ENCODE data around the gene SH3GL2. TPM values are rescaled to one million over a fixed set of nuclear protein-coding genes. Genes with fewer than 3 reads are reported as not detected.

Gene SH3GL2
- total and polyA plus RNA-seq, 7 experiments from 2014 or later: not detected

GRCh38 chr9:17719053-17719452 is 140.2 kb downstream of the SH3GL2 start:
- peaks cover 0 to 6% (median 0%) of the 10 kb centered on the region in 5 donors for H3K36me3 Mint-ChIP-seq
- ATAC-seq: no peak
- no peaks in the 10 kb centered on the region for H3K36me3 ChIP-seq (ENCODE audit: control insufficient read depth in 2 of 3, insufficient read depth in 3 of 3, low read length in 3 of 3)
- no peak for DNase-seq
- H3K27me3 ChIP-seq (ENCODE audit: control insufficient read depth in 2 of 2, insufficient read depth in 2 of 2, low read length in 2 of 2): no peaks in the 10 kb centered on the region
- no peak overlapping the region for H3K4me3 ChIP-seq (ENCODE audit: low read length)
- H3K4me1 Mint-ChIP-seq: peaks cover 0 to 4% (median 0%) of the 10 kb centered on the region in 7 donors
- no peaks in the 10 kb centered on the region for H3K9me3 ChIP-seq (ENCODE audit: control insufficient read depth in 2 of 3, low read length in 3 of 3)
- no peaks in the 10 kb centered on the region for H3K4me1 ChIP-seq (ENCODE audit: control insufficient read depth in 2 of 2, insufficient read depth in 2 of 2, low read length in 2 of 2)
- no peaks in the 10 kb centered on the region for H3K27me3 Mint-ChIP-seq
- peaks cover 4 to 20% (median 8%) of the 10 kb centered on the region in 11 donors for H3K9me3 Mint-ChIP-seq
- POLR2A ChIA-PET: no interaction called here
- no peak overlapping the region for H3K27ac Mint-ChIP-seq
- H3K27ac ChIP-seq (ENCODE audit: low read depth, low read length): no peak overlapping the region
- H3K4me3 Mint-ChIP-seq: no peak overlapping the region
- intact Hi-C loops (cut with micrococcal nuclease): no loop called here
- CTCF ChIA-PET: no interaction called here

- Mint-ChIP-seq H3K4me3 (no peak overlapping the region), H3K4me1 (peaks cover 0 to 4% (median 0%) of the 10 kb centered on the region in 7 donors), H3K27ac (no peak overlapping the region), H3K9me3 (peaks cover 5 to 32% (median 13%) of the 10 kb centered on the region in 11 donors), H3K27me3 (no peaks in the 10 kb centered on the region), H3K36me3 (peaks cover 0 to 12% (median 0%) of the 10 kb centered on the region in 5 donors)
- Histone ChIP-seq H3K9me3 (ENCODE audit: control insufficient read depth in 2 of 3, low read length in 3 of 3) (no peaks in the 10 kb centered on the region), H3K27ac (ENCODE audit: low read depth, low read length) (no peak overlapping the region), H3K36me3 (ENCODE audit: control insufficient read depth in 2 of 3, insufficient read depth in 3 of 3, low read length in 3 of 3) (no peaks in the 10 kb centered on the region), H3K27me3 (ENCODE audit: control insufficient read depth in 2 of 2, insufficient read depth in 2 of 2, low read length in 2 of 2) (no peaks in the 10 kb centered on the region), H3K4me3 (ENCODE audit: low read length) (no peak overlapping the region), H3K4me1 (ENCODE audit: control insufficient read depth in 2 of 2, insufficient read depth in 2 of 2, low read length in 2 of 2) (no peaks in the 10 kb centered on the region)
- ATAC-seq (no peak), DNase-seq (no peak)
- ChIA-PET POLR2A (no interaction called here), CTCF (no interaction called here)
- intact Hi-C loops (cut with micrococcal nuclease): loop anchor here in 1 of 2 donors (10.0 kb wide), 1 partner anchor 57 kb away; no protein-coding TSS in a partner anchor
Observed at GRCh38 chr9:17721954-17722353, 143.1 kb downstream of the SH3GL2 start.

GRCh38 chr9:17723656-17724055 is 144.8 kb downstream of the SH3GL2 start:
- no peaks in the 10 kb centered on the region for H3K36me3 ChIP-seq (ENCODE audit: control insufficient read depth in 2 of 3, insufficient read depth in 3 of 3, low read length in 3 of 3)
- H3K4me3 ChIP-seq (ENCODE audit: low read length): no peak overlapping the region
- Mint-ChIP-seq H3K27me3 (no peaks in the 10 kb centered on the region), H3K36me3 (peaks cover 0 to 12% (median 0%) of the 10 kb centered on the region in 5 donors), H3K9me3 (peaks cover 5 to 32% (median 13%) of the 10 kb centered on the region in 11 donors), H3K4me3 (no peak overlapping the region), H3K4me1 (peaks cover 0 to 4% (median 0%) of the 10 kb centered on the region in 7 donors), H3K27ac (no peak overlapping the region)
- H3K27me3 ChIP-seq (ENCODE audit: control insufficient read depth in 2 of 2, insufficient read depth in 2 of 2, low read length in 2 of 2): no peaks in the 10 kb centered on the region
- H3K9me3 ChIP-seq (ENCODE audit: control insufficient read depth in 2 of 3, low read length in 3 of 3): peaks cover 0 to 5% (median 0%) of the 10 kb centered on the region in 3 experiments
- intact Hi-C loops (cut with micrococcal nuclease): loop anchor here in 1 of 2 donors (10.0 kb wide), 1 partner anchor 59 kb away; no protein-coding TSS in a partner anchor
- ChIA-PET POLR2A (no interaction called here), CTCF (no interaction called here)
- ATAC-seq (no peak), DNase-seq (no peak)
- H3K27ac ChIP-seq (ENCODE audit: low read depth, low read length): no peak overlapping the region
- no peaks in the 10 kb centered on the region for H3K4me1 ChIP-seq (ENCODE audit: control insufficient read depth in 2 of 2, insufficient read depth in 2 of 2, low read length in 2 of 2)

GRCh38 chr9:17725399-17726010 is 146.6 kb downstream of the SH3GL2 start:
- peaks cover 0 to 5% (median 0%) of the 10 kb centered on the region in 3 experiments for H3K9me3 ChIP-seq (ENCODE audit: control insufficient read depth in 2 of 3, low read length in 3 of 3)
- Mint-ChIP-seq H3K27me3 (no peaks in the 10 kb centered on the region), H3K27ac (no peak overlapping the region), H3K9me3 (peaks cover 9 to 37% (median 17%) of the 10 kb centered on the region in 11 donors), H3K4me1 (peaks cover 0 to 4% (median 0%) of the 10 kb centered on the region in 7 donors), H3K4me3 (no peak overlapping the region), H3K36me3 (peaks cover 0 to 15% (median 0%) of the 10 kb centered on the region in 5 donors)
- no peaks in the 10 kb centered on the region for H3K36me3 ChIP-seq (ENCODE audit: control insufficient read depth in 2 of 3, insufficient read depth in 3 of 3, low read length in 3 of 3)
- DNase-seq (no peak), ATAC-seq (no peak)
- H3K4me1 ChIP-seq (ENCODE audit: control insufficient read depth in 2 of 2, insufficient read depth in 2 of 2, low read length in 2 of 2): no peaks in the 10 kb centered on the region
- ChIA-PET POLR2A (no interaction called here), CTCF (no interaction called here)
- H3K4me3 ChIP-seq (ENCODE audit: low read length): no peak overlapping the region
- no peaks in the 10 kb centered on the region for H3K27me3 ChIP-seq (ENCODE audit: control insufficient read depth in 2 of 2, insufficient read depth in 2 of 2, low read length in 2 of 2)
- intact Hi-C loops (cut with micrococcal nuclease): loop anchor here in 1 of 2 donors (10.0 kb wide), 1 partner anchor 61 kb away; no protein-coding TSS in a partner anchor
- no peak overlapping the region for H3K27ac ChIP-seq (ENCODE audit: low read depth, low read length)

- H3K27ac ChIP-seq (ENCODE audit: low read depth, low read length): no peak overlapping the region
- intact Hi-C loops (cut with micrococcal nuclease): loop anchor here in 1 of 2 donors (10.0 kb wide), 1 partner anchor 61 kb away; no protein-coding TSS in a partner anchor
Observed at GRCh38 chr9:17726298-17726697, 147.4 kb downstream of the SH3GL2 start.

GRCh38 chr9:17730899-17731298 is 152.0 kb downstream of the SH3GL2 start:
- H3K9me3 ChIP-seq (ENCODE audit: control insufficient read depth in 2 of 3, low read length in 3 of 3): peaks cover 0 to 5% (median 0%) of the 10 kb centered on the region in 3 experiments
- ChIA-PET CTCF (no interaction called here), POLR2A (no interaction called here)
- H3K36me3 ChIP-seq (ENCODE audit: control insufficient read depth in 2 of 3, insufficient read depth in 3 of 3, low read length in 3 of 3): no peaks in the 10 kb centered on the region
- H3K4me3 ChIP-seq (ENCODE audit: low read length): no peak overlapping the region
- Mint-ChIP-seq H3K27me3 (no peaks in the 10 kb centered on the region), H3K36me3 (peaks cover 0 to 8% (median 0%) of the 10 kb centered on the region in 5 donors), H3K27ac (no peak overlapping the region), H3K9me3 (peaks cover 3 to 35% (median 17%) of the 10 kb centered on the region in 11 donors), H3K4me3 (no peak overlapping the region), H3K4me1 (no peaks in the 10 kb centered on the region)
- no peaks in the 10 kb centered on the region for H3K4me1 ChIP-seq (ENCODE audit: control insufficient read depth in 2 of 2, insufficient read depth in 2 of 2, low read length in 2 of 2)
- ATAC-seq: no peak
- intact Hi-C loops (cut with micrococcal nuclease): no loop called here
- H3K27ac ChIP-seq (ENCODE audit: low read depth, low read length): no peak overlapping the region
- DNase-seq: no peak
- H3K27me3 ChIP-seq (ENCODE audit: control insufficient read depth in 2 of 2, insufficient read depth in 2 of 2, low read length in 2 of 2): no peaks in the 10 kb centered on the region

More at GRCh38 chr9:17726298-17726697, 147.4 kb downstream of the SH3GL2 start:
- no peak for ATAC-seq
- no peak for DNase-seq
- ChIA-PET CTCF (no interaction called here), POLR2A (no interaction called here)
- Histone ChIP-seq H3K4me3 (ENCODE audit: low read length) (no peak overlapping the region), H3K36me3 (ENCODE audit: control insufficient read depth in 2 of 3, insufficient read depth in 3 of 3, low read length in 3 of 3) (no peaks in the 10 kb centered on the region), H3K4me1 (ENCODE audit: control insufficient read depth in 2 of 2, insufficient read depth in 2 of 2, low read length in 2 of 2) (no peaks in the 10 kb centered on the region), H3K9me3 (ENCODE audit: control insufficient read depth in 2 of 3, low read length in 3 of 3) (peaks cover 0 to 5% (median 0%) of the 10 kb centered on the region in 3 experiments), H3K27me3 (ENCODE audit: control insufficient read depth in 2 of 2, insufficient read depth in 2 of 2, low read length in 2 of 2) (no peaks in the 10 kb centered on the region)
- Mint-ChIP-seq H3K9me3 (peaks cover 9 to 40% (median 17%) of the 10 kb centered on the region in 11 donors), H3K4me1 (peaks cover 0 to 4% (median 0%) of the 10 kb centered on the region in 7 donors), H3K27ac (no peak overlapping the region), H3K4me3 (no peak overlapping the region), H3K27me3 (no peaks in the 10 kb centered on the region), H3K36me3 (peaks cover 0 to 15% (median 0%) of the 10 kb centered on the region in 5 donors)

GRCh38 chr9:17731308-17731707 is 152.4 kb downstream of the SH3GL2 start:
- Mint-ChIP-seq H3K4me1 (no peaks in the 10 kb centered on the region), H3K9me3 (peaks cover 3 to 33% (median 14%) of the 10 kb centered on the region in 11 donors), H3K27me3 (no peaks in the 10 kb centered on the region), H3K36me3 (peaks cover 0 to 5% (median 0%) of the 10 kb centered on the region in 5 donors), H3K4me3 (no peak overlapping the region), H3K27ac (no peak overlapping the region)
- peaks cover 0 to 5% (median 0%) of the 10 kb centered on the region in 3 experiments for H3K9me3 ChIP-seq (ENCODE audit: control insufficient read depth in 2 of 3, low read length in 3 of 3)
- ATAC-seq (no peak), DNase-seq (no peak)
- H3K27me3 ChIP-seq (ENCODE audit: control insufficient read depth in 2 of 2, insufficient read depth in 2 of 2, low read length in 2 of 2): no peaks in the 10 kb centered on the region
- H3K4me3 ChIP-seq (ENCODE audit: low read length): no peak overlapping the region
- no peak overlapping the region for H3K27ac ChIP-seq (ENCODE audit: low read depth, low read length)
- no peaks in the 10 kb centered on the region for H3K36me3 ChIP-seq (ENCODE audit: control insufficient read depth in 2 of 3, insufficient read depth in 3 of 3, low read length in 3 of 3)
- CTCF ChIA-PET: no interaction called here
- H3K4me1 ChIP-seq (ENCODE audit: control insufficient read depth in 2 of 2, insufficient read depth in 2 of 2, low read length in 2 of 2): no peaks in the 10 kb centered on the region
- intact Hi-C loops (cut with micrococcal nuclease): no loop called here
- POLR2A ChIA-PET: no interaction called here
